H1 (cell line): ENCODE measurements around the gene KIF26A. TPM values are rescaled to one million over a fixed set of nuclear protein-coding genes. Genes with fewer than 3 reads are reported as not detected.

Source experiments
- CTCF ChIA-PET: fragments of 300-600 bp; sonication (Branson Sonifier 250); formaldehyde crosslinking; loops from one replicate; lab custom pipeline; 2021; ENCODE audit not compliant: partially characterized antibody; lab: Charles Lee
- POLR2A ChIA-PET: fragments of 300-600 bp; sonication (Branson Sonifier 250); formaldehyde crosslinking; loops from one replicate; lab custom pipeline; 2021; ENCODE audit warnings: inconsistent platforms; ENCODE audit not compliant: partially characterized antibody; lab: Charles Lee
- DNase-seq, 2 experiments: peaks; one replicate each; pipeline versions ENCODE4 v3.0.0 to v3.0.0-alpha.2; 2010 to 2022; ENCODE audit warnings: low spot score in 2 of 2, low read depth in 1 of 2, mixed read lengths in 1 of 2
- FAIRE-seq: peaks from 2 replicates; lab custom pipeline; 2011; peaks lifted over from hg19 to GRCh38; lab: Jason Lieb, UNC
- H2AFZ ChIP-seq: 2 replicates; pipeline ENCODE4 v1.8.1; 2012; ENCODE audit warnings: low read length, inconsistent platforms
- H2AK5ac ChIP-seq: 2 replicates; pipeline ENCODE4 v1.6.1; 2013; ENCODE audit warnings: low read depth, low read length
- H2BK120ac ChIP-seq: replicated peaks from 2 replicates; pipeline ENCODE3; 2013; ENCODE audit warnings: low read depth, low read length, inconsistent platforms
- H2BK12ac ChIP-seq: 2 replicates; pipeline ENCODE4 v1.6.1; 2013; ENCODE audit warnings: low read depth, low read length
- H2BK15ac ChIP-seq: 2 replicates; pipeline ENCODE4 v1.6.1; 2013; ENCODE audit warnings: low read length
- H2BK20ac ChIP-seq: 2 replicates; pipeline ENCODE4 v1.6.1; 2013; ENCODE audit warnings: low read length
- H2BK5ac ChIP-seq: 2 replicates; pipeline ENCODE4 v1.6.1; 2013; ENCODE audit warnings: low read depth, low read length
- H3K14ac ChIP-seq: 2 replicates; pipeline ENCODE4 v1.6.1; 2013; ENCODE audit warnings: inconsistent platforms; ENCODE audit not compliant: insufficient read length
- H3K18ac ChIP-seq: 2 replicates; pipeline ENCODE4 v1.6.1; 2013; ENCODE audit warnings: low read length; ENCODE audit errors: extremely low read depth
- H3K23ac ChIP-seq: 2 replicates; pipeline ENCODE4 v1.6.1; 2013; ENCODE audit warnings: inconsistent platforms; ENCODE audit not compliant: insufficient read length
- H3K23me2 ChIP-seq: 2 replicates; pipeline ENCODE4 v1.6.1; 2013; ENCODE audit warnings: low read depth, low read length
- H3K27ac ChIP-seq: 2 replicates; pipeline ENCODE4 v1.6.1; 2011; ENCODE audit warnings: low read depth, low read length, inconsistent platforms
- H3K27me3 ChIP-seq, 4 experiments: replicated peaks in 1 of 4; 1 replicate in 1 of 4; 2 replicates in 3 of 4; pipeline versions ENCODE4 v1.6.1 to v1.8.1; 2011 to 2013; ENCODE audit warnings: low read length in 3 of 4, mild to moderate bottlenecking in 3 of 4, inconsistent platforms in 2 of 4, mixed read lengths in 2 of 4, moderate library complexity in 1 of 4; ENCODE audit not compliant: control insufficient read depth in 3 of 4, insufficient read depth in 3 of 4; ENCODE audit errors: extremely low read depth in 1 of 4
- H3K36me3 ChIP-seq, 4 experiments: 2 replicates each; pipeline versions ENCODE4 v1.6.1 to v1.8.1; 2011 to 2013; ENCODE audit warnings: mild to moderate bottlenecking in 4 of 4, low read length in 3 of 4, moderate library complexity in 2 of 4, control low read depth in 1 of 4, inconsistent platforms in 1 of 4; ENCODE audit not compliant: insufficient read depth in 4 of 4, control insufficient read depth in 2 of 4
- H3K4ac ChIP-seq: replicated peaks from 2 replicates; pipeline ENCODE3; 2013; ENCODE audit warnings: low read length, low read depth, mixed read lengths, inconsistent platforms; ENCODE audit not compliant: insufficient read length
- H3K4me1 ChIP-seq, 4 experiments: replicated peaks in 1 of 4; 1 replicate in 1 of 4; 2 replicates in 3 of 4; pipeline versions ENCODE4 v1.6.1 to v1.8.1; 2011 to 2013; ENCODE audit warnings: low read length in 3 of 4, inconsistent platforms in 2 of 4, mixed read lengths in 1 of 4; ENCODE audit not compliant: insufficient read depth in 4 of 4, control insufficient read depth in 3 of 4
- H3K4me2 ChIP-seq, 2 experiments: 2 replicates each; pipeline versions ENCODE4 v1.6.1 to v1.8.1; 2011 to 2013; ENCODE audit warnings: low read depth in 2 of 2, low read length in 2 of 2, control low read depth in 1 of 2, inconsistent platforms in 1 of 2, mild to moderate bottlenecking in 1 of 2; ENCODE audit not compliant: insufficient read depth in 1 of 2
- H3K4me3 ChIP-seq, 4 experiments: fragments of 200-600, 300-600 bp in 1 of 4; sonication (generic), shearing (Covaris generic), sonication (Bioruptor Twin) in 1 of 4; 2 replicates each; pipeline versions ENCODE4 v1.5.1 to v1.8.1; 2011 to 2016; ENCODE audit warnings: low read length in 4 of 4, low read depth in 3 of 4, control low read depth in 2 of 4, inconsistent platforms in 2 of 4, mild to moderate bottlenecking in 2 of 4, mixed read lengths in 1 of 4, moderate library complexity in 1 of 4; ENCODE audit not compliant: insufficient read depth in 2 of 4; ENCODE audit errors: extremely low read depth in 1 of 4
- H3K56ac ChIP-seq: replicated peaks from 2 replicates; pipeline ENCODE3; 2013; ENCODE audit warnings: low read depth, mild to moderate bottlenecking, mixed read lengths, low read length, inconsistent platforms; ENCODE audit not compliant: insufficient read length
- H3K79me1 ChIP-seq: 2 replicates; pipeline ENCODE4 v1.6.1; 2013; ENCODE audit warnings: low read depth, low read length, control low read depth
- H3K79me2 ChIP-seq, 2 experiments: 2 replicates each; pipeline versions ENCODE4 v1.6.1 to v1.8.1; 2012 to 2013; ENCODE audit warnings: low read length in 2 of 2, mild to moderate bottlenecking in 2 of 2, inconsistent platforms in 1 of 2; ENCODE audit not compliant: insufficient read depth in 2 of 2, control insufficient read depth in 1 of 2
- H3K9ac ChIP-seq, 4 experiments: replicated peaks in 1 of 4; 1 replicate in 1 of 4; 2 replicates in 3 of 4; pipeline versions ENCODE4 v1.6.1 to v1.8.1; 2011 to 2013; ENCODE audit warnings: low read depth in 3 of 4, low read length in 3 of 4, control low read depth in 2 of 4, mild to moderate bottlenecking in 2 of 4, moderate library complexity in 2 of 4, inconsistent platforms in 1 of 4; ENCODE audit errors: extremely low read depth in 1 of 4
- H3K9me3 ChIP-seq, 2 experiments: 2 replicates each; pipeline versions ENCODE4 v1.6.1 to v1.8.1; 2012 to 2013; ENCODE audit warnings: mild to moderate bottlenecking in 2 of 2, moderate library complexity in 2 of 2, control low read depth in 1 of 2, inconsistent platforms in 1 of 2, low read depth in 1 of 2, low read length in 1 of 2, mixed read lengths in 1 of 2; ENCODE audit not compliant: insufficient read depth in 2 of 2
- H4K20me1 ChIP-seq, 2 experiments: replicated peaks in 1 of 2; 2 replicates each; pipeline versions ENCODE3 to v1.8.1; 2011 to 2013; ENCODE audit warnings: inconsistent platforms in 2 of 2, low read length in 2 of 2, mild to moderate bottlenecking in 1 of 2; ENCODE audit not compliant: insufficient read depth in 2 of 2, control insufficient read depth in 1 of 2
- H4K5ac ChIP-seq: 2 replicates; pipeline ENCODE4 v1.6.1; 2013; ENCODE audit warnings: low read length, low read depth, mixed read lengths, inconsistent platforms; ENCODE audit not compliant: insufficient read length
- H4K8ac ChIP-seq: 2 replicates; pipeline ENCODE4 v1.8.0; 2013; ENCODE audit warnings: mild to moderate bottlenecking, moderate library complexity, low read length, inconsistent platforms; ENCODE audit not compliant: insufficient read depth; ENCODE audit errors: extremely low read depth
- H4K91ac ChIP-seq: replicated peaks from 2 replicates; pipeline ENCODE3; 2013; ENCODE audit warnings: low read length, mixed read lengths, inconsistent platforms; ENCODE audit not compliant: insufficient read length
- EZH2 ChIP-seq: fragments of 200-600 bp; sonication (generic); IDR thresholded peaks from 2 replicates; pipeline ENCODE4 v1.7.1; 2012; ENCODE audit warnings: low read depth, mild to moderate bottlenecking, moderate library complexity, low read length, inconsistent platforms; ENCODE audit not compliant: severe bottlenecking
- KDM4A ChIP-seq: IDR thresholded peaks from one replicate; pipeline ENCODE4 v1.7.1; 2012; ENCODE audit warnings: low read depth, mild to moderate bottlenecking, moderate library complexity, low read length, inconsistent platforms; ENCODE audit not compliant: severe bottlenecking
- SUZ12 ChIP-seq: fragments of 200-600 bp; sonication (generic); IDR thresholded peaks from 2 replicates; pipeline ENCODE4 v1.6.1; 2012; ENCODE audit warnings: mild to moderate bottlenecking, inconsistent platforms, low read length, moderate library complexity, mixed read lengths
- ZNF274 ChIP-seq: IDR thresholded peaks from 2 replicates; pipeline ENCODE4 v1.7.0; 2012; ENCODE audit warnings: low read length, borderline replicate concordance; ENCODE audit errors: extremely low read depth
- WGBS, 2 experiments: shearing (Covaris generic) in 1 of 2; methylation state at CpG; one replicate each; pipeline versions ENCODE4 v1.1.6 to v1.1.7; 2013 to 2015; ENCODE audit warnings: low lambda C conversion rate in 2 of 2, mixed read lengths in 2 of 2, inconsistent platforms in 1 of 2, low coverage in 1 of 2, missing lambda C conversion rate in 1 of 2; ENCODE audit not compliant: insufficient replicate concordance in 2 of 2, insufficient coverage in 1 of 2, insufficient read length in 1 of 2; ENCODE audit errors: extremely low coverage in 1 of 2, missing lambda C conversion rate in 1 of 2; 5-methylcytosine and 5-hydroxymethylcytosine counted together
- polyA plus RNA-seq, 7 experiments: library from polyadenylated mRNA; depleted of rRNA in 3 of 7; stranded (reverse) in 5 of 7; unstranded in 2 of 7; fragments of >200 nt in 5 of 7; fragments of 200-250 nt in 2 of 7; gene quantifications; 1 replicate in 5 of 7; 2 replicates in 1 of 7; 4 replicates in 1 of 7; pipeline versions ENCODE4 v1.2.1 to v1.2.3, GENCODE V29; 2011 to 2013; ENCODE audit warnings: missing spikeins in 2 of 7, mixed read lengths in 2 of 7
- total RNA-seq: library from RNA; stranded (reverse); fragmentation: NEBNext Ultra II Directional; extraction: Animal tissue kit (Norgen Biotek cat#: 25700); gene quantifications from 2 replicates; pipeline ENCODE4 v1.2.1, GENCODE V29; 2021

The KIF26A gene
- total and polyA plus RNA-seq, 2 of the 8 experiments (the other 6 are each of a cell fraction or from before 2014, with no cell fraction given), result 11.5 to 41.6 TPM

GRCh38 chr14:104117341-104118005 is 20.9 kb upstream of the KIF26A start:
- Histone ChIP-seq H3K56ac (no peak overlapping the region), H2BK20ac (no peak overlapping the region), H3K36me3 (no peaks in the 10 kb centered on the region; a peak in 1 of 8 replicates), H2AFZ (no peak overlapping the region; the same call in 1 of the 2 replicates), H2BK120ac (no peak overlapping the region), H2BK12ac (no peak overlapping the region), H3K27me3 (peaks cover 17 to 39% (median 29%) of the 10 kb centered on the region in 4 experiments), H3K79me1 (no peaks in the 10 kb centered on the region), H4K8ac (peak overlapping the region; percentile 68; the same call in 1 of the 2 replicates), H3K9ac (no peak overlapping the region; a peak in 1 of 7 replicates), H3K4me2 (peak overlapping the region; percentile 52 to 81), H4K5ac (no peak overlapping the region), H4K91ac (no peak overlapping the region), H3K23ac (no peak overlapping the region), H3K9me3 (no peaks in the 10 kb centered on the region), H2BK15ac (no peak overlapping the region; the same call in 1 of the 2 replicates), H4K20me1 (peaks cover 0 to 3% of the 10 kb centered on the region in 2 experiments), H3K4ac (peak overlapping the region; percentile 23), H2AK5ac (no peak overlapping the region), H2BK5ac (no peak overlapping the region), H3K79me2 (no peaks in the 10 kb centered on the region), H3K4me1 (peaks cover 0 to 11% (median 3%) of the 10 kb centered on the region in 4 experiments; a peak in 6 of 7 replicates), H3K4me3 (peak overlapping the region; percentile 23 to 62 (median 28); a peak in 7 of 8 replicates), H3K27ac (no peak overlapping the region), H3K14ac (no peak overlapping the region), H3K18ac (no peak overlapping the region; the same call in 1 of the 2 replicates), H3K23me2 (peaks cover 12% of the 10 kb centered on the region; the same call in 1 of the 2 replicates)
- POLR2A ChIA-PET, result interaction anchor here (1.1 kb wide), 1 partner anchor 13 kb away, joined by 4 read pairs; no protein-coding TSS in a partner anchor
- 20% methylated on average over 59 of the region's 71 CpGs; no CpG with 5 or more reads in 1 of the 2 experiments for WGBS, 2 experiments
- no peak for DNase-seq
- CTCF ChIA-PET, result interaction anchor here (1.0 to 3.8 kb wide), 4 partner anchors 14 to 447 kb away, joined by 3 to 18 read pairs (median 6); no protein-coding TSS in a partner anchor
- peak; percentile 64 for TF ChIP-seq EZH2
- peak; percentile 71 for TF ChIP-seq SUZ12
- no peak for TF ChIP-seq ZNF274
- TF ChIP-seq KDM4A, result peak; percentile 14
- FAIRE-seq, result no peak
